ENCODE results near the gene RNF220.

The RNF220 gene

DNA sequence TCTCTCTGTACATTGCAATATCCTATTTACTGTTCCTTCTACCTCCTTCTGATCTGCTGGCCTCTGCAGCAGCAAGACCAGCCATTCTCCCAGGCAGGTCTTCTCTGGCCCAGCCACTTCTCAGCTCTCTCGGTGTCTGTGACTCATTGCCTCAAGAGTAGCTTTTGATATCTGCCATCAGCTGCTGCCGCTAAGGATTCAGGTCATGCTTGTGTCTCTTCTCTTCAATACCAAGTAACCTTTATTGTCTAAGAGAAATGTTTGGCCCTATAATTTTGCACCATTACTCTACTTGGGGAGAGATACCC is 167.5 kb downstream of the RNF220 start:
- H3K4me3 ChIP-seq (replicated peaks; ENCODE audit: low read depth, low read length) = no peak overlapping the region
- no peak for DNase-seq (ENCODE audit: extremely low read depth, low read depth)
- TF ChIP-seq, protein P1, sequence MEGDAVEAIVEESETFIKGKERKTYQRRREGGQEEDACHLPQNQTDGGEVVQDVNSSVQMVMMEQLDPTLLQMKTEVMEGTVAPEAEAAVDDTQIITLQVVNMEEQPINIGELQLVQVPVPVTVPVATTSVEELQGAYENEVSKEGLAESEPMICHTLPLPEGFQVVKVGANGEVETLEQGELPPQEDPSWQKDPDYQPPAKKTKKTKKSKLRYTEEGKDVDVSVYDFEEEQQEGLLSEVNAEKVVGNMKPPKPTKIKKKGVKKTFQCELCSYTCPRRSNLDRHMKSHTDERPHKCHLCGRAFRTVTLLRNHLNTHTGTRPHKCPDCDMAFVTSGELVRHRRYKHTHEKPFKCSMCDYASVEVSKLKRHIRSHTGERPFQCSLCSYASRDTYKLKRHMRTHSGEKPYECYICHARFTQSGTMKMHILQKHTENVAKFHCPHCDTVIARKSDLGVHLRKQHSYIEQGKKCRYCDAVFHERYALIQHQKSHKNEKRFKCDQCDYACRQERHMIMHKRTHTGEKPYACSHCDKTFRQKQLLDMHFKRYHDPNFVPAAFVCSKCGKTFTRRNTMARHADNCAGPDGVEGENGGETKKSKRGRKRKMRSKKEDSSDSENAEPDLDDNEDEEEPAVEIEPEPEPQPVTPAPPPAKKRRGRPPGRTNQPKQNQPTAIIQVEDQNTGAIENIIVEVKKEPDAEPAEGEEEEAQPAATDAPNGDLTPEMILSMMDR (IDR thresholded peaks at IDR 0.05; ENCODE audit: low read depth, low read length, missing control alignments) = no peak

DNA sequence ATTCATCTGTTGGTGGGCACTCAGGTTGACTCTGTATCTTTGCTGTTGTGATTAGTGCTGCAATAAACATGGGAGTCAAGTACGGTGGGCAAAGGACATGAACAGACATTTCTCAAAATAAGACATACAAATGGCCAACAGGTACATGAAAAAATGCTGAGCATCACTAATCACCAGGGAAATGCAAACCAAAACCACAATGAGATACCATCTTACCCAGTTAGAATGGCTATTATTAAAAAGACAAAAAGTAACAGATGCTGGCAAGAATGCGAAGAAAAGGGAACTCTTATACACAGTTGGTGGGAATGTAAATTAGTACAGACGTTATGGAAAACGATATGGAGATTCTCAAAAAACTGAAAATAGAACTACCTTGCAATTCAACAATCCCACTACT is 170.3 kb downstream of the RNF220 start:
- no peak overlapping the region for H3K4me3 ChIP-seq (replicated peaks; ENCODE audit: low read depth, low read length)
- TF ChIP-seq, protein P1 (IDR thresholded peaks at IDR 0.05; ENCODE audit: low read depth, low read length, missing control alignments) = no peak
- DNase-seq (ENCODE audit: extremely low read depth, low read depth) = no peak

DNA sequence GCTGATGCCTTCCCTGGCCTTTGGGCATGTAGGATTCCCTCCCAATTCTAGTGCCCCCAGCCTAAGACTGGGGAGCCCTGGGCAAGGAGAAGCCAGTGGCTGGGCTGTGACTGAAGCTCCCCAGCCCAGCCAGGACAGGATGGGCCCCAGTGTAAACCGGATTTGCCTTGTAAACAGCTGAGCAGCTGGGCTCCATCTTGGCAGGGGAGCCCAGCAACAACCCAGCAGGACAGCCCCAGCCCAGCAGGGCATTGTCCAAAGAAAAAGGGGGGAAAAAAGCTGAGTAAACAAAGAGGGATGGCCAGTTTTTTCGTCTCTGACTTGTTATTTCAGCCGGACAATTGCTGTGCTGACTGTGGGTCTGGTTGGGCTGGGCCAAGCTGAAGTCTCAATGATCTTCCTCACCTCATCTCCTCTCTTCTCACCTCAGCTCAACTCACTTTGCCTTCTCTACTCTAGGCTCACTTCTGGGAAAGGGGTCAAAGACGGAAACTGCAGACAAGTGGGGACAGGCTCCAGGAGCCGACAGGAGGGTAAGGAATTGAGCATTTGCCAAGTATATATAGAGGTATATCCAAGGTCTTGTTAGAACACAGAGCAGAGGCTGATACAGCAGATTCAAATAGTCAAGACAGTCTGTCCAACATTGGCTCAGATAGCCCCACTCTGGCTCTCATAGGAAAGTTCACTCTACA is 171.5 kb downstream of the RNF220 start:
- TF ChIP-seq, protein P1 (IDR thresholded peaks at IDR 0.05; ENCODE audit: low read depth, low read length, missing control alignments) = no peak

DNA sequence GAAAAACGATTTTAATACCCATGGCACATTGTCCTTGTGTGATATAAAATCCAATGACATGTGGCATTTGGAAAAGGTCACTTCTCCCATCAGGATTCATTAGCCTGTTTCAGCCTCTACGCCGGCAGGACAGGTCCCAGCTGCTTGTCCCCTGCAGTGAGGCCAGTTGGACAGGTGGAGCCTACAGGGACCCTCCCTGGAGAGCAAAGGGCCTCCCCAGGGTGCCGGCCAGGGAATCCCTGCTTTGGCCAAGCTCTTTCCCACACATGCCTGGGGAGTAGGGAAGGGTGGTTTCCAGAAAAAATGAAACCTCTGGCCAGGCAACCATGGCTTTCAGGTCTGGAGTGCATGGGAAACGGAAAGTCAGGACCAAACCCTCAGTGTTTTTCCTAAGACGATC is 176.2 kb downstream of the RNF220 start:
- no peak for DNase-seq (ENCODE audit: extremely low read depth, low read depth)
- TF ChIP-seq, protein P1 (IDR thresholded peaks at IDR 0.05; ENCODE audit: low read depth, low read length, missing control alignments) = no peak
- no peak overlapping the region for H3K4me3 ChIP-seq (replicated peaks; ENCODE audit: low read depth, low read length)

More for the DNA sequence above, 171.5 kb downstream of the RNF220 start:
- H3K4me3 ChIP-seq (replicated peaks; ENCODE audit: low read depth, low read length) = no peak overlapping the region
- no peak for DNase-seq (ENCODE audit: extremely low read depth, low read depth)

DNA sequence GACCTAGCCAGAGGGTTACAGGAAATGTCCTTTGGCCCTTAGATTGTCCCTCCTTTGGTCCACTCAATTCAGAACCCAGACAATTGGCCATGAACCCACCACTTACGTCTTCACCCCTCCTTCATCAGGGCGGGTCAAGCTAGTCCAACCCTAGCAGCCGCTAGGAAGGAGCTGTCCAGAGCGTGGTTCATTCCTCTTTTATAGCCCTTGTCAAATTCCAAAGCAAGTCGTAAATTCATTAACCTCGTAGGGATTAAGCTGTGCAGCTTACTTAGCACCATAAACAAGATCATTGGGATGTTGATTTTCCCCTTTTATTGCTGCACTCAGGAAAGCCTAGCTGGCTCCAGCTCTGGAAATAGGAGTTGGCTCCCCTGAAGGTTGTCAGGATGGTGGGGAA is 179.1 kb downstream of the RNF220 start:
- no peak for DNase-seq (ENCODE audit: extremely low read depth, low read depth)
- TF ChIP-seq, protein P1 (IDR thresholded peaks at IDR 0.05; ENCODE audit: low read depth, low read length, missing control alignments) = no peak

DNA sequence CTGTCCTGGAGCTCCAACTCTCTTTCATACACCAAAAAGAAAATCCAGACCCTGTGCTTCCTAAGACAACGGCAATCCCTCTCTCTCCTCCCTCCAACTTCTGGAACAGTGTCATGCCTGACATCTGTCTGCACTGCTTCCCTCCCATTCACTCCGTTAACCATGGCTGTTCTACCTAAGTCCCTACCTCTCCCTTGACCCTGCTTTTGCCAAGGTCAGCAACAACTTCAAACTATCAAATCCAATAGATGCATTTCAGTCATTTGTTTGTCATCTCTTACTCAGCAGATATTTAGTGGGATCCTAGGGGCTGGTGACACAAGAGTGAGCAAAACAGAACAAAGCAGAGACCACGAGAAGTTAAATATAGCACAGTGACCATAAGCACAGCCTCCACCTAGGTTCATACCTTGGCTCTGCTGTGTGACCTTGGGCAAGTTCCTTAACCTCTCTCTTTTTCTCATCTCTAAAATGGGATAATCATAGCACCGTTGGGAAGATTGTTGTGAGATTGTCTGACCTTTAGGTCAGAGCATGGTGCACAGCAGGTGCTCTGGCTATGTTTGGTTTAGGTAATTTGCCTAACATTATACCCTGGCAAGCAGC is 180.4 kb downstream of the RNF220 start:
- no peak overlapping the region for H3K4me3 ChIP-seq (replicated peaks; ENCODE audit: low read depth, low read length)
- TF ChIP-seq, protein P1 (IDR thresholded peaks at IDR 0.05; ENCODE audit: low read depth, low read length, missing control alignments) = no peak

More for the DNA sequence above, 179.1 kb downstream of the RNF220 start:
- no peak overlapping the region for H3K4me3 ChIP-seq (replicated peaks; ENCODE audit: low read depth, low read length)

More for the DNA sequence above, 180.4 kb downstream of the RNF220 start:
- no peak for DNase-seq (ENCODE audit: extremely low read depth, low read depth)

Data from HFF-Myc (cell line).